ENCODE data around the gene SYT14.

SYT14 gene

GRCh38 chr1:210061992-210062391 lies 124.0 kb downstream of the SYT14 start:
- TF ChIP-seq CTCF (IDR thresholded peaks at IDR 0.05; ENCODE audit: low read depth, low read length, missing control alignments): no peak
- H3K4me3 ChIP-seq (ENCODE audit: low read depth, low read length): no peak overlapping the region
- DNase-seq (ENCODE audit: low read depth): no peak

GRCh38 chr1:210070531-210070930 lies 132.5 kb downstream of the SYT14 start:
- DNase-seq (ENCODE audit: low read depth): no peak
- no peak overlapping the region for H3K4me3 ChIP-seq (ENCODE audit: low read depth, low read length)
- TF ChIP-seq CTCF (IDR thresholded peaks at IDR 0.05; ENCODE audit: low read depth, low read length, missing control alignments): no peak

GRCh38 chr1:210072129-210072528 lies 134.1 kb downstream of the SYT14 start:
- TF ChIP-seq CTCF (IDR thresholded peaks at IDR 0.05; ENCODE audit: low read depth, low read length, missing control alignments): no peak
- H3K4me3 ChIP-seq (ENCODE audit: low read depth, low read length): no peak overlapping the region
- DNase-seq (ENCODE audit: low read depth): no peak

- TF ChIP-seq CTCF (IDR thresholded peaks at IDR 0.05; ENCODE audit: low read depth, low read length, missing control alignments): no peak
- no peak overlapping the region for H3K4me3 ChIP-seq (ENCODE audit: low read depth, low read length)
- DNase-seq (ENCODE audit: low read depth): no peak
Measured at GRCh38 chr1:210072896-210073504, 135.0 kb downstream of the SYT14 start.

GRCh38 chr1:210074904-210075303 lies 136.9 kb downstream of the SYT14 start:
- no peak overlapping the region for H3K4me3 ChIP-seq (ENCODE audit: low read depth, low read length)
- no peak for TF ChIP-seq CTCF (IDR thresholded peaks at IDR 0.05; ENCODE audit: low read depth, low read length, missing control alignments)
- DNase-seq (ENCODE audit: low read depth): no peak

GRCh38 chr1:210076620-210077019 lies 138.6 kb downstream of the SYT14 start:
- no peak overlapping the region for H3K4me3 ChIP-seq (ENCODE audit: low read depth, low read length)
- DNase-seq (ENCODE audit: low read depth): no peak
- TF ChIP-seq CTCF (IDR thresholded peaks at IDR 0.05; ENCODE audit: low read depth, low read length, missing control alignments): no peak

GRCh38 chr1:210081494-210081893 lies 143.5 kb downstream of the SYT14 start:
- no peak overlapping the region for H3K4me3 ChIP-seq (ENCODE audit: low read depth, low read length)
- DNase-seq (ENCODE audit: low read depth): no peak
- TF ChIP-seq CTCF (IDR thresholded peaks at IDR 0.05; ENCODE audit: low read depth, low read length, missing control alignments): no peak

Measured in GM12864 (cell line).